SK-N-SH treated with all-trans-retinoic acid at 6 μM for 48 hours (cell line): ENCODE results near the gene RELT.

Experiments
- ATAC-seq: fragments of 200-7000 bp; cut with Tn5 transposase; 3 replicates; pipeline ENCODE4 v1.9.1; 2020; ENCODE audit warnings: mild to moderate bottlenecking, moderate library complexity
- ARNTL ChIP-seq: fragments of 450-650 bp; formaldehyde crosslinking; IDR thresholded peaks from 2 replicates; pipeline ENCODE4 v1.5.0; 2020; ENCODE audit warnings: low read depth, mild to moderate bottlenecking, moderate library complexity, borderline replicate concordance
- BACH2 ChIP-seq: fragments of 250-450 bp; sonication (Bioruptor Pico); IDR thresholded peaks from 2 replicates; pipeline ENCODE4 v1.9.0; 2021; ENCODE audit warnings: mild to moderate bottlenecking, borderline replicate concordance
- CREB5 ChIP-seq: fragments of 250-450 bp; sonication (Bioruptor Pico); IDR thresholded peaks from 2 replicates; pipeline ENCODE4 v1.5.1; 2020; ENCODE audit warnings: low read depth, mild to moderate bottlenecking, moderate library complexity
- CSRNP3 ChIP-seq: fragments of 250-450 bp; sonication (Bioruptor Pico); IDR thresholded peaks from 2 replicates; pipeline ENCODE4 v1.5.1; 2021; ENCODE audit warnings: mild to moderate bottlenecking, moderate library complexity
- ESRRG ChIP-seq: fragments of 250-450 bp; sonication (Bioruptor Pico); IDR thresholded peaks from 2 replicates; pipeline ENCODE4 v1.6.1; 2021; ENCODE audit warnings: mild to moderate bottlenecking
- GLIS3 ChIP-seq: fragments of 250-450 bp; sonication (Bioruptor Pico); IDR thresholded peaks from 2 replicates; pipeline ENCODE4 v1.5.0; 2020; ENCODE audit warnings: mild to moderate bottlenecking, moderate library complexity
- OSR1 ChIP-seq: fragments of 250-450 bp; sonication (Bioruptor Pico); IDR thresholded peaks from 2 replicates; pipeline ENCODE4 v1.8.0; 2022; ENCODE audit warnings: moderate library complexity, mild to moderate bottlenecking, inconsistent platforms
- POU6F1 ChIP-seq: fragments of 250-450 bp; sonication (Bioruptor Pico); IDR thresholded peaks from 2 replicates; pipeline ENCODE4 v1.8.0; 2021; ENCODE audit warnings: low read depth, mild to moderate bottlenecking, moderate library complexity, borderline replicate concordance
- PPARA ChIP-seq: fragments of 250-450 bp; sonication (Bioruptor Pico); IDR thresholded peaks from 2 replicates; pipeline ENCODE4 v1.5.0; 2020; ENCODE audit warnings: mild to moderate bottlenecking, borderline replicate concordance
- RARB ChIP-seq: fragments of 250-450 bp; sonication (Bioruptor Pico); IDR thresholded peaks from 2 replicates; pipeline ENCODE4 v1.8.0; 2021; ENCODE audit warnings: mild to moderate bottlenecking, moderate library complexity
- SNAI2 ChIP-seq: fragments of 250-450 bp; sonication (Bioruptor Pico); IDR thresholded peaks from 2 replicates; pipeline ENCODE4 v1.5.0; 2020; ENCODE audit warnings: mild to moderate bottlenecking, moderate library complexity
- TCF4 ChIP-seq: fragments of 250-450 bp; sonication (Bioruptor Pico); IDR thresholded peaks from 2 replicates; pipeline ENCODE4 v1.8.0; 2021; ENCODE audit warnings: mild to moderate bottlenecking, moderate library complexity, borderline replicate concordance
- TOX ChIP-seq: fragments of 250-450 bp; sonication (Bioruptor Pico); IDR thresholded peaks from 2 replicates; pipeline ENCODE4 v1.8.0; 2021; ENCODE audit warnings: mild to moderate bottlenecking, moderate library complexity, borderline replicate concordance
- TSHZ2 ChIP-seq: fragments of 250-450 bp; sonication (Bioruptor Pico); IDR thresholded peaks from 2 replicates; pipeline ENCODE4 v1.5.0; 2020; ENCODE audit warnings: mild to moderate bottlenecking, moderate library complexity
- ZC3H10 ChIP-seq: fragments of 250-450 bp; sonication (Bioruptor Pico); IDR thresholded peaks from 2 replicates; pipeline ENCODE4 v1.5.1; 2021; ENCODE audit warnings: mild to moderate bottlenecking, moderate library complexity
- ZFP30 ChIP-seq: fragments of 450-650 bp; formaldehyde crosslinking; IDR thresholded peaks from 2 replicates; pipeline ENCODE4 v1.5.0; 2022; ENCODE audit warnings: mild to moderate bottlenecking, moderate library complexity
- ZNF565 ChIP-seq: fragments of 450-650 bp; formaldehyde crosslinking; conservative IDR thresholded peaks from 2 replicates; pipeline ENCODE4 v1.5.0; 2020; ENCODE audit warnings: low read depth, mild to moderate bottlenecking, moderate library complexity
- ZNF70 ChIP-seq: fragments of 450-650 bp; formaldehyde crosslinking; IDR thresholded peaks from 2 replicates; pipeline ENCODE4 v1.5.0; 2020; ENCODE audit warnings: mild to moderate bottlenecking, moderate library complexity
- ZNF8 ChIP-seq: fragments of 450-650 bp; formaldehyde crosslinking; IDR thresholded peaks from 2 replicates; pipeline ENCODE4 v1.5.0; 2020; ENCODE audit warnings: mild to moderate bottlenecking, moderate library complexity

The RELT gene

GRCh38 chr11:73387594-73388264, 11.5 kb downstream of the RELT start (continued):
- TF ChIP-seq RARB (CRISPR knock-in tag) (no peak), ZNF8 (CRISPR knock-in tag) (no peak), ZC3H10 (CRISPR knock-in tag) (no peak), ARNTL (CRISPR knock-in tag) (no peak), OSR1 (no peak)
- TF ChIP-seq, all 23 proteins: peak for 0

- TF ChIP-seq TSHZ2 (CRISPR knock-in tag) (no peak), PPARA (CRISPR knock-in tag) (no peak), POU6F1 (CRISPR knock-in tag) (no peak), OSR1 (no peak), RARB (CRISPR knock-in tag) (no peak), ZC3H10 (CRISPR knock-in tag) (no peak), ESRRG (CRISPR knock-in tag) (no peak), SNAI2 (CRISPR knock-in tag) (no peak)
- no peak for ATAC-seq
These were observed 12.3 kb downstream of the RELT start for GRCh38 chr11:73388265-73389133.

GRCh38 chr11:73389134-73389525, 12.9 kb downstream of the RELT start:
- no peak for ATAC-seq
- no peak for TF ChIP-seq ZNF565 (CRISPR knock-in tag)

GRCh38 chr11:73389916-73390315, 13.7 kb downstream of the RELT start:
- ATAC-seq = no peak
- TF ChIP-seq GLIS3 = no peak
- TF ChIP-seq PPARA (CRISPR knock-in tag) = no peak
- no peak for TF ChIP-seq TOX (CRISPR knock-in tag)
- no peak for TF ChIP-seq ZNF70
- TF ChIP-seq TCF4 = no peak
- no peak for TF ChIP-seq POU6F1 (CRISPR knock-in tag)
- TF ChIP-seq CREB5 (CRISPR knock-in tag) = no peak
- TF ChIP-seq RARB (CRISPR knock-in tag) = no peak
- no peak for TF ChIP-seq ESRRG (CRISPR knock-in tag)
- no peak for TF ChIP-seq CSRNP3 (CRISPR knock-in tag)
- no peak for TF ChIP-seq ARNTL (CRISPR knock-in tag)
- TF ChIP-seq BACH2 (CRISPR knock-in tag) = no peak
- TF ChIP-seq TSHZ2 (CRISPR knock-in tag) = no peak
- TF ChIP-seq ZFP30 (CRISPR knock-in tag) = no peak
- no peak for TF ChIP-seq OSR1
